A549 (cell line): ENCODE measurements around the gene C20orf204.

Source experiments
- POLR2A ChIP-seq: IDR thresholded peaks from 2 replicates; pipeline ENCODE4 v1.6.1; 2012; ENCODE audit warnings: mild to moderate bottlenecking, low read length
- TF ChIP-seq, protein P1 (sequence below): IDR thresholded peaks from 2 replicates; pipeline ENCODE4 v1.6.1; 2012

DNA sequence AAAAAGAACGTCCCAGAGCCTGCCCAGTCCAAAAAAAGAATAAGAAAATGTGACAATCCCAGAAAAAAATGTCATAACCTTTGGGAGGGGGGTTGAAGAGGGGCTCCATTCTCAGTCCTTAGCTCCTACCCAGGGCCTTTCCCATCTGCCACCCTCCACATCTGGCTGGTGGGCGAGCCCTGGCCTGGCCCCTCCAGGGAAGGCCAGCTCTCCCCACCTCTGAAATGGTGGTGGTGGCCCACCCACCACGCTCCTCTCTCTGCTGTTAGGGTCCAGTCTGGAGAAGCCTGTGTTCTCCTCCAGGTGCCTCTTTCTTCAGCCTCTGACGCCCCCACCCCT is 42.9 kb downstream of the C20orf204 start:
- TF ChIP-seq, protein P1, sequence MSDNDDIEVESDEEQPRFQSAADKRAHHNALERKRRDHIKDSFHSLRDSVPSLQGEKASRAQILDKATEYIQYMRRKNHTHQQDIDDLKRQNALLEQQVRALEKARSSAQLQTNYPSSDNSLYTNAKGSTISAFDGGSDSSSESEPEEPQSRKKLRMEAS: no peak
- TF ChIP-seq POLR2A: no peak
